Measurements from ENCODE around the gene ZC3H12D.

- TF ChIP-seq CTCF (IDR thresholded peaks at IDR 0.05; ENCODE audit: extremely low read depth in 1 of 2, insufficient read depth in 1 of 2, low read depth in 1 of 2, low read length in 2 of 2), result no peak
- TF ChIP-seq EZH2 (IDR thresholded peaks at IDR 0.05; ENCODE audit: borderline replicate concordance, low read depth, low read length, severe bottlenecking), result no peak
Observed at GRCh38 chr6:149499066-149499465, 14.3 kb upstream of the ZC3H12D start.

Measured in endothelial cell of umbilical vein (primary cell).